Type B pancreatic cell (in vitro differentiated cells): ENCODE results near the gene DAZAP2. TPM values are rescaled to one million over a fixed set of nuclear protein-coding genes. Genes with fewer than 3 reads are reported as not detected.
"Not testable (repeated sequence)": the region's sequence is repeated elsewhere in the genome, so short reads cannot be mapped to it uniquely, and the experiment has no call there.

Experiments used
- DNase-seq: peaks from one replicate; pipeline ENCODE4 v3.0.0; 2021; ENCODE audit warnings: mixed read lengths; ENCODE audit not compliant: unreplicated experiment; ENCODE audit errors: extremely low spot score
- H3K27ac Mint-ChIP-seq: 2 replicates; pipeline ENCODE4 v1.8.0; 2021; ENCODE audit warnings: mild to moderate bottlenecking, mixed read lengths
- H3K27me3 Mint-ChIP-seq: 2 replicates; pipeline ENCODE4 v1.8.0; 2021; ENCODE audit warnings: mixed read lengths
- H3K36me3 Mint-ChIP-seq: 2 replicates; pipeline ENCODE4 v1.8.0; 2021; ENCODE audit warnings: mixed read lengths
- H3K4me1 Mint-ChIP-seq: one replicate; pipeline ENCODE4 v1.8.0; 2021; ENCODE audit warnings: mixed read lengths; ENCODE audit not compliant: unreplicated experiment
- H3K4me3 Mint-ChIP-seq: 2 replicates; pipeline ENCODE4 v1.8.0; 2021; ENCODE audit warnings: mild to moderate bottlenecking, mixed read lengths
- H3K9me3 Mint-ChIP-seq: 2 replicates; pipeline ENCODE4 v1.8.0; 2021; ENCODE audit warnings: mixed read lengths
- total RNA-seq: library from RNA; stranded (reverse); gene quantifications from 2 replicates; pipeline ENCODE4 v1.2.1, GENCODE V29; 2021; ENCODE audit warnings: low replicate concordance
- TF ChIP-seq, protein P1 (sequence below): fragments of 200-600 bp; sonication (generic); conservative IDR thresholded peaks from 2 replicates; pipeline ENCODE4 v1.5.0; 2021; ENCODE audit warnings: antibody characterized with exemption, mild to moderate bottlenecking

Gene DAZAP2
- total RNA-seq, 1 donor from 2014 or later = 89.0 TPM

DNA sequence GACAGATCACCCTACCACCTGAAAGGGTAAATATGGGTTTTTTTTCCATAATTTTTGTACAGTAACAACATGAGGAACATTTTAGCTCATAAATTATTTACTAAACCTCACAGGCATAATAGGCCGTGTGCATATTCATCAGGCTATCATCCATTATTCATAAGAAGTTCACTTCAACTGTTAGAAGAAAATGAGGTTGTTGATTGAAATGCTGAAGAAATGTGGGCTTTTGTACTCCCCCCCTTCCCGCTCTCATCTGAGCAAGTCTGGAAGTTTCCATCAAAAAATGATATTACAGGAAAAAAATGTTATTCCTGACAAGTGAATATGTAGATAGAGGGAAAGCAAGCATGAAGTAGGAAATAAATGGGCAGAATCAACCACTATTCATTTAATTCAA, 12.9 kb upstream of the DAZAP2 start:
- DNase-seq = no peak
- TF ChIP-seq, protein P1, sequence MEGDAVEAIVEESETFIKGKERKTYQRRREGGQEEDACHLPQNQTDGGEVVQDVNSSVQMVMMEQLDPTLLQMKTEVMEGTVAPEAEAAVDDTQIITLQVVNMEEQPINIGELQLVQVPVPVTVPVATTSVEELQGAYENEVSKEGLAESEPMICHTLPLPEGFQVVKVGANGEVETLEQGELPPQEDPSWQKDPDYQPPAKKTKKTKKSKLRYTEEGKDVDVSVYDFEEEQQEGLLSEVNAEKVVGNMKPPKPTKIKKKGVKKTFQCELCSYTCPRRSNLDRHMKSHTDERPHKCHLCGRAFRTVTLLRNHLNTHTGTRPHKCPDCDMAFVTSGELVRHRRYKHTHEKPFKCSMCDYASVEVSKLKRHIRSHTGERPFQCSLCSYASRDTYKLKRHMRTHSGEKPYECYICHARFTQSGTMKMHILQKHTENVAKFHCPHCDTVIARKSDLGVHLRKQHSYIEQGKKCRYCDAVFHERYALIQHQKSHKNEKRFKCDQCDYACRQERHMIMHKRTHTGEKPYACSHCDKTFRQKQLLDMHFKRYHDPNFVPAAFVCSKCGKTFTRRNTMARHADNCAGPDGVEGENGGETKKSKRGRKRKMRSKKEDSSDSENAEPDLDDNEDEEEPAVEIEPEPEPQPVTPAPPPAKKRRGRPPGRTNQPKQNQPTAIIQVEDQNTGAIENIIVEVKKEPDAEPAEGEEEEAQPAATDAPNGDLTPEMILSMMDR = no peak
- Mint-ChIP-seq H3K9me3 (no peaks in the 10 kb centered on the region), H3K36me3 (no peaks in the 10 kb centered on the region), H3K27ac (no peak overlapping the region), H3K4me1 (peaks cover 5% of the 10 kb centered on the region), H3K27me3 (no peaks in the 10 kb centered on the region), H3K4me3 (no peak overlapping the region)

DNA sequence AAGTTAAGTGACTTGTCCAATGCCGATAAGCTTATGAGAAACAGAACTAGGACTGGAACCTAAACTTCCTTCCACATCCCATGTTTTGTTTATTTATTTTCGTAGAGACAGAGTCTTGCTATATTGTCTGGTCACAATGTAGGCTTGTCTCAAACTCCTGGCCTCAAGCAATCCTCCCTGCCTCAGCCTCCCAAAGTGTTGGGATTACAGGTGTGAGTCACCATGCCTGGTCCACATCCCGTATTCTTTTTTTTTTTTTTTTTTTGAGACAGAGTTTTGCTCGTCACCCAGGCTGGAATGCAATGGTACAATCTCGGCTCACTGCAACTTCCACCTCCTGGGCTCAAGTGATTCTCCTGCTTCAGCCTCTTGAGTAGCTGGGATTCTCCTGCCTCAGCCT, 11.5 kb upstream of the DAZAP2 start:
- not testable (repeated sequence) for H3K27ac Mint-ChIP-seq, H3K27me3 Mint-ChIP-seq, H3K4me3 Mint-ChIP-seq, DNase-seq, H3K36me3 Mint-ChIP-seq, H3K4me1 Mint-ChIP-seq, H3K9me3 Mint-ChIP-seq

DNA sequence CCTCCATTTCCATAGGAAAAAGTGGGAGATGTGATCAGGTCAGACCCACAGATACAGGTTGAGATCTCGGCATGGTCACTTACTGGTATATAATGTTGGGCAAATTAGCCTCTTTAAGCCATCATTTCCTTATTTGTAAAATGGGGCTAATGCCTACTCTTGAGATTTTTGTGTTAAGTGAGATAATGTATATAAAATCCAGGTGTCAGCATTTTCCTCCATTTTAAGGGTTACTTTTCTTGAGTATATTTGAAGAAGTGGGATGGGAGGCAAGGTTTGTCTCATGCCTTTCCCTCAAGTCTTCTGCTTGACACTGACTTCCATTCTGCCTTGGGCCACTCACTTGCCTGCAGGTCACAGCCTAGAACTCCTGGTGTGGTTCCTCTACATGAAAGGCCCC, 10.7 kb upstream of the DAZAP2 start:
- TF ChIP-seq, protein P1 = no peak
- H3K4me1 Mint-ChIP-seq = peaks cover 5% of the 10 kb centered on the region
- H3K27me3 Mint-ChIP-seq = no peaks in the 10 kb centered on the region
- H3K9me3 Mint-ChIP-seq = no peaks in the 10 kb centered on the region
- DNase-seq = no peak
- H3K36me3 Mint-ChIP-seq = no peaks in the 10 kb centered on the region
- no peak overlapping the region for H3K27ac Mint-ChIP-seq
- H3K4me3 Mint-ChIP-seq = no peak overlapping the region

DNA sequence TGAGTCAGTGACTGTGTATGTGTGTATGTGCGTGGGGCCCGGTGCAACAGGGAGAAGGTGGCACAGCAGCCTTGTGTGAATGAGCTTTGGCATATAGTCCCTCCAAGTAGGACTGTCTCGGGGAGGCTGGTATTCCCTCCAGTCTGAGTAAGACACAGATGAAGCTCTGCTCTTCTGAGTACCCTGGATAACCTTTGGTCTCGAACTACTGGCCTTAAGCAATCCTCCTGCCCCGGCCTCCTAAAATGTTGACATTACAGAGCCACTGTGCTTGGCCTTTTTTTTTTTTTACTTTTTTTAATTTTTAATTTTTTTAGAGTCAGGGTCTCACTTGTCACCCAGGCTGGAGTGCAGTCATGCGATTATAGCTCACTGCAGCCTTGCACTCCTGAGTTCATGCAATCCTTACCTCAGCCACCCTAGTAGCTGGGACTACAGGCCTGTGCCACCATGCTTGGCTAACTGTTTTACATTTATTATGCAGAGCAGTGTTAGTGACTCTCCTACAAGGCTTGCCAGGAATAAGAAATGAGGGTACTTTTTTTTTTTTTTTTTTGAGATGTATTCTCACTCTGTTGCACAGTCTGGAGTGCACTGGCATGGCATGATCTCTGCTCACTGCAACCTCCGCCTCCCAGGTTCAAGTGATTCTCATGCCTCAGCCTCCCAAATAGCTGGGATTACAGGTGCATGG, 9.4 kb upstream of the DAZAP2 start:
- H3K4me3 Mint-ChIP-seq = no peak overlapping the region
- no peak for DNase-seq
- H3K27me3 Mint-ChIP-seq = no peaks in the 10 kb centered on the region
- no peaks in the 10 kb centered on the region for H3K36me3 Mint-ChIP-seq
- H3K4me1 Mint-ChIP-seq = peaks cover 5% of the 10 kb centered on the region
- TF ChIP-seq, protein P1 = no peak
- no peak overlapping the region for H3K27ac Mint-ChIP-seq
- H3K9me3 Mint-ChIP-seq = no peaks in the 10 kb centered on the region

DNA sequence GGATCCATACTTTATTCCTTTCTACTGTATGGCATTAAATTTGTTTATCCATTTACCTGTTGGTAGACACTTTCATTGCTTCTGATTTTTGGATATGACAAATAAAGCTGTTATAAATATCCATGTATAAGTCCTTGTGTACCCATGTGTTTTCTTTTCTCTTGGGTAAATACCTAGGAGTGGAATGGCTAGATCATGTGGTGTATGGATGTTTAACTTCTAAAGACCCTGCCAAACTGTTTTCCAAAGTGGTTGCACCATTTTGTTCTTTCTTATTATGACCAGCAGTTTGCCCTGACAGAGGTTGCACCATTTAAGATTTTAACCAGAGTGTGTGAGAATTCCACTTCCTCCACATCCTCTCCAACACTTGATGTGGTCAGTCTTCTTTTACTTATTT, 6.0 kb upstream of the DAZAP2 start:
- Mint-ChIP-seq H3K27me3 (no peaks in the 10 kb centered on the region), H3K27ac (no peak overlapping the region), H3K4me1 (no peaks in the 10 kb centered on the region), H3K9me3 (no peaks in the 10 kb centered on the region), H3K36me3 (no peaks in the 10 kb centered on the region), H3K4me3 (no peak overlapping the region)
- TF ChIP-seq, protein P1 = no peak
- DNase-seq = no peak

DNA sequence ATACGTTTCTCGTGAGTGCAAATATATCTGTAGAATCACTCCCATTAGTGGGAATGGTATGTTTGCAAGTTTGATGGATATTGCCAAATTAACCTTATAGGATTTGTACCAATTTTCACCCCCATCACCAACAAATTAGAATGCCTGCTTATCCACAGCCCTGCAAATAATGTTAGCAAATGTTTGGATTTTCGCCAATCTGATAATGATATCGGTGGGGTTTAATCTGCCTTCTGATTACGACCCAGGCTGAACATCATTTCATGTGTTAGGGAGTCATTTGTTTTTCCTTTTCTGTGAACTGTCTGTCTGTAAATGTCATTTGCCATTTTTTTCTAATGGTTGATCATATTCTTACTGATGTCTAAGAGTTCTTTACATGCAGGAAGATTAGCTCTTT, 4.1 kb upstream of the DAZAP2 start:
- Mint-ChIP-seq H3K36me3 (no peaks in the 10 kb centered on the region), H3K4me3 (no peak overlapping the region), H3K27ac (no peak overlapping the region), H3K9me3 (no peaks in the 10 kb centered on the region), H3K4me1 (peaks cover 7% of the 10 kb centered on the region), H3K27me3 (no peaks in the 10 kb centered on the region)
- DNase-seq = no peak
- TF ChIP-seq, protein P1 = no peak
